Breast epithelium (tissue), 4 donors: ENCODE measurements around the gene KCNH5. TPM values are rescaled to one million over a fixed set of nuclear protein-coding genes. Genes with fewer than 3 reads are reported as not detected.

Source experiments
- DNase-seq, 2 donors: peaks; one replicate each; pipeline ENCODE4 v3.0.0-alpha.2; 2019; ENCODE audit warnings: low spot score in 2 of 2
- H3K27ac ChIP-seq, 2 donors: fragments of 200-600 bp; sonication (generic) in 1 of 2; one replicate each; pipeline ENCODE4 v1.5.1; 2016 to 2019; ENCODE audit warnings: mild to moderate bottlenecking in 1 of 2
- H3K27me3 ChIP-seq, 2 donors: fragments of 200-600 bp; sonication (generic) in 1 of 2; one replicate each; pipeline versions ENCODE4 v1.5.1 to v1.6.0; 2017 to 2019; ENCODE audit warnings: control low read depth in 1 of 2, mild to moderate bottlenecking in 1 of 2
- H3K36me3 ChIP-seq: fragments of 200-600 bp; one replicate; pipeline ENCODE4 v1.5.1; 2019
- H3K4me1 ChIP-seq, 2 donors: fragments of 200-600 bp; sonication (generic); one replicate each; pipeline ENCODE4 v1.5.1; 2016 to 2019; ENCODE audit warnings: control low read depth in 1 of 2
- H3K4me3 ChIP-seq, 3 donors: fragments of 200-600 bp; sonication (generic); 1 replicate in 2 of 3; 2 replicates in 1 of 3; pipeline ENCODE4 v1.5.1; 2016 to 2019; ENCODE audit warnings: mild to moderate bottlenecking in 3 of 3, moderate library complexity in 2 of 3
- H3K9me3 ChIP-seq, 2 donors: fragments of 200-600 bp; sonication (generic) in 1 of 2; one replicate each; pipeline ENCODE4 v1.5.1; 2016 to 2019; ENCODE audit warnings: control low read depth in 1 of 2
- POLR2A ChIP-seq: fragments of 450-650 bp; IDR thresholded peaks from one replicate; pipeline ENCODE4 v1.6.1; 2016; ENCODE audit warnings: antibody characterized with exemption, mild to moderate bottlenecking, moderate library complexity
- POLR2AphosphoS5 ChIP-seq, 3 donors: sonication (generic); formaldehyde crosslinking; IDR thresholded peaks; one replicate each; pipeline ENCODE4 v1.6.1; 2017; ENCODE audit warnings: antibody characterized with exemption in 3 of 3
- intact Hi-C: fragments of 100-400 bp; cut with DNase I; formaldehyde crosslinking; loops from one replicate; pipeline ENCODE4 v1.15.1; 2023; ENCODE audit warnings: low total_unique reads
- total RNA-seq, 3 donors: library from RNA; depleted of rRNA; stranded (reverse); fragments of >200 nt; gene quantifications; one replicate each; pipeline ENCODE4 v1.1.0, GENCODE V29; 2016
- TF ChIP-seq, protein P1 (sequence below), 3 donors: fragments of 450-650 bp; IDR thresholded peaks; one replicate each; pipeline ENCODE4 v1.5.1; 2016 to 2017; ENCODE audit warnings: antibody characterized with exemption in 3 of 3, mild to moderate bottlenecking in 3 of 3, moderate library complexity in 3 of 3

Gene KCNH5
- total RNA-seq, 3 donors from 2014 or later, result 0.33 to 0.88 TPM; not detected in 1

DNA sequence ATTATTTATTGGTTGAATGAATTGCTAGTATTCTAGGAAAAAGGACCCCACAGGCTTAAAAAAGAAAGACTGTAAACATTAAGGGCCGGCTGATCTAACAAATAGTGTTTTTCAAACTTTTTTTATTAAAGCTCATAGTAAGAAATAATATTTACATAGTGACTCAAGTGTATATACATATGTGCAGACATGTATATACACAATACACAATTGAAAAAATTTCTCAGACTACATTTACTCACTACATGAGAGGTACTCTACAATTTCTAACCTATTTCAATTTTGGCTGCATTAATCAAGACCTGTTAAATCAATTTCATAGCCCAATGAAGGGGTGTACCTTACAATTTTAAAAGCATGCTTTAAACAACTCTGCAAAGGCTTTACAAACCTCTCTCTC, 17.5 kb downstream of the KCNH5 start:
- Histone ChIP-seq H3K4me1 (no peaks in the 10 kb centered on the region), H3K36me3 (no peaks in the 10 kb centered on the region), H3K9me3 (no peaks in the 10 kb centered on the region), H3K27ac (no peak overlapping the region), H3K4me3 (no peak overlapping the region), H3K27me3 (no peaks in the 10 kb centered on the region)
- intact Hi-C loops, result no loop called here
- DNase-seq, result no peak
- TF ChIP-seq, protein P1, sequence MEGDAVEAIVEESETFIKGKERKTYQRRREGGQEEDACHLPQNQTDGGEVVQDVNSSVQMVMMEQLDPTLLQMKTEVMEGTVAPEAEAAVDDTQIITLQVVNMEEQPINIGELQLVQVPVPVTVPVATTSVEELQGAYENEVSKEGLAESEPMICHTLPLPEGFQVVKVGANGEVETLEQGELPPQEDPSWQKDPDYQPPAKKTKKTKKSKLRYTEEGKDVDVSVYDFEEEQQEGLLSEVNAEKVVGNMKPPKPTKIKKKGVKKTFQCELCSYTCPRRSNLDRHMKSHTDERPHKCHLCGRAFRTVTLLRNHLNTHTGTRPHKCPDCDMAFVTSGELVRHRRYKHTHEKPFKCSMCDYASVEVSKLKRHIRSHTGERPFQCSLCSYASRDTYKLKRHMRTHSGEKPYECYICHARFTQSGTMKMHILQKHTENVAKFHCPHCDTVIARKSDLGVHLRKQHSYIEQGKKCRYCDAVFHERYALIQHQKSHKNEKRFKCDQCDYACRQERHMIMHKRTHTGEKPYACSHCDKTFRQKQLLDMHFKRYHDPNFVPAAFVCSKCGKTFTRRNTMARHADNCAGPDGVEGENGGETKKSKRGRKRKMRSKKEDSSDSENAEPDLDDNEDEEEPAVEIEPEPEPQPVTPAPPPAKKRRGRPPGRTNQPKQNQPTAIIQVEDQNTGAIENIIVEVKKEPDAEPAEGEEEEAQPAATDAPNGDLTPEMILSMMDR (IDR thresholded peaks at IDR 0.05), result no peak
- TF ChIP-seq POLR2AphosphoS5 (IDR thresholded peaks at IDR 0.05), result no peak
- no peak for TF ChIP-seq POLR2A

DNA sequence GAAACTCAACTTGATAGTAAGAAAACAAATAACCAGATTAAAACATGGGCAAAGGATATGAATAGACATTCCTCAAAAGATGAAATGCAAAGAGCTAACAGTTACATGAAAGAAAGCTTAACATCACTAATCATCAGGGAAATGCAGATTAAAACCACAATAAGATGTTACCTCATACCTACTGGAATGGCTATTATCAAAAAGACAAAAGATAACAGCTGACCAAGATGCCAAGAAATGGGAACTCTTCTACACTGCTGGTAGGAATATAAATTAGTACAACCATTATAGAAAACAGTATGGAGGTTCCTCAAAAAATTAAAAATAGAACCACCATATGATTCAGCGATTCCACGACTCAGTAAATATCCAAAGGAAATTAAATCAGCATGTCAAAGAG, 18.8 kb downstream of the KCNH5 start:
- no peaks in the 10 kb centered on the region for H3K4me1 ChIP-seq
- TF ChIP-seq, protein P1 (IDR thresholded peaks at IDR 0.05), result no peak
- TF ChIP-seq POLR2AphosphoS5 (IDR thresholded peaks at IDR 0.05) (no peak), POLR2A (no peak)
- H3K27ac ChIP-seq, result no peak overlapping the region
- H3K9me3 ChIP-seq, result no peaks in the 10 kb centered on the region
- no peaks in the 10 kb centered on the region for H3K36me3 ChIP-seq
- intact Hi-C loops, result no loop called here
- H3K4me3 ChIP-seq, result no peak overlapping the region
- no peaks in the 10 kb centered on the region for H3K27me3 ChIP-seq
- DNase-seq, result no peak

DNA sequence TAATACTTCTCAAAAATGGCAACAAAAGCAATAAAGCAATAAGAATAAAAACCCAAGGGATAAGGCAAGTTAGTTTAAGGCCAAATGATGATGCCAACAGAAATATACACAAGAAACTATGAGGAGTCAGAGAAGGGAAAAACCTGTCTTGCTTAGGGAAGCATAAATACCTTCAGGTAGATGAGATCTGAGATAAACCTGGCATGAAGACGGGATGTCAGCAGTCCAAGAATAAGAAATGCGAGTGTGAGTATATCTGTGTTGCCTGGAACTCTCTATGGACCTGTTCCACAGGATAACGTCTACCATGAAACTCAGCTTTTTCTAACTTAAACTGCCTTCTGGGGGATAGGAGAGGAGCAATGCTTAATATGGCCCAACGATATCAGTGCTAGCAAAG, 30.6 kb downstream of the KCNH5 start:
- TF ChIP-seq POLR2AphosphoS5 (IDR thresholded peaks at IDR 0.05), result no peak
- Histone ChIP-seq H3K27me3 (no peaks in the 10 kb centered on the region), H3K9me3 (no peaks in the 10 kb centered on the region), H3K27ac (no peak overlapping the region), H3K36me3 (no peaks in the 10 kb centered on the region), H3K4me3 (no peak overlapping the region), H3K4me1 (no peaks in the 10 kb centered on the region)
- no peak for DNase-seq
- intact Hi-C loops, result no loop called here

DNA sequence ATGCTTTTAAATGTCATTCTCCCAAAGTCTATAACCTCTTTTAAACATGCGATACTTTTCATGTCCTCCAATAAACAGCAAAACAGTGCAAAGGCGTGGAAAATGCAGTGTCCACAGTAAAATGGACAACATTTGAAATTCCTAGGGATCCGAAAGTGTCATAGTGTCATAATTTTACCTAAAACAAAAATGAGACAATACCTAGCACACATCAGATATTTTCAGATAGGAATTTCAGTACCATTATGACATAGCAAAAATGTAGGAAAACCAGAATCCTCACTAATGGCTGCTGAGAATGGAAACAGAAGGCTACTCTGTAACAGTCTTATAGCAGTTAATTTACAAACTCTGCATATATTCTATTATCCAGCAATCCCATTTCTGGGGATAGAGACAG, 33.1 kb downstream of the KCNH5 start:
- no peak for TF ChIP-seq POLR2AphosphoS5 (IDR thresholded peaks at IDR 0.05)
- TF ChIP-seq, protein P1 (IDR thresholded peaks at IDR 0.05), result no peak
- no peak for TF ChIP-seq POLR2A
- intact Hi-C loops, result no loop called here
- H3K36me3 ChIP-seq, result no peaks in the 10 kb centered on the region

DNA sequence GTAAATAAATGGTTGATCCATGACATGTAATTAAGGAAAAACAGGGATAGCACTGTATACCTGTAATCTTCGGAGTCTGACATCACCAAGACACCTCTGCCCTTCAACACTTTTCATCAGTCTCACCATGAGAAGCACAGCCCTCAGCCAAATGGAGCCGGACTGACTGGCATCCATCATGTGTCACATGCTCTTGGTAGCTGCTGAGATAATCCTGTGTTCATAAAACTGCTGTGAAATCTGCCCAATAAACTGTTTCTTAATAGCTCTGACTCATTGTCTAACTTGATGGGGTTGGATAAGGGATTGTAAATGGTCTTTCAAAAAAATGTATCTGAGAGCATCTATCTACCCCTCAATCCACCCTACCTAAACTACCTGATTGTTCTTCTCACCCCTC, 33.6 kb downstream of the KCNH5 start:
- no peak for DNase-seq
- no peaks in the 10 kb centered on the region for H3K9me3 ChIP-seq
- H3K27ac ChIP-seq, result no peak overlapping the region
- H3K4me1 ChIP-seq, result no peaks in the 10 kb centered on the region
- no peaks in the 10 kb centered on the region for H3K36me3 ChIP-seq
- no peak overlapping the region for H3K4me3 ChIP-seq
- intact Hi-C loops, result no loop called here
- no peaks in the 10 kb centered on the region for H3K27me3 ChIP-seq
- TF ChIP-seq POLR2AphosphoS5 (IDR thresholded peaks at IDR 0.05), result no peak

More for the DNA sequence above, 33.1 kb downstream of the KCNH5 start:
- no peaks in the 10 kb centered on the region for H3K9me3 ChIP-seq
- DNase-seq, result no peak
- H3K27ac ChIP-seq, result no peak overlapping the region
- no peaks in the 10 kb centered on the region for H3K4me1 ChIP-seq
- H3K4me3 ChIP-seq, result no peak overlapping the region
- H3K27me3 ChIP-seq, result no peaks in the 10 kb centered on the region

DNA sequence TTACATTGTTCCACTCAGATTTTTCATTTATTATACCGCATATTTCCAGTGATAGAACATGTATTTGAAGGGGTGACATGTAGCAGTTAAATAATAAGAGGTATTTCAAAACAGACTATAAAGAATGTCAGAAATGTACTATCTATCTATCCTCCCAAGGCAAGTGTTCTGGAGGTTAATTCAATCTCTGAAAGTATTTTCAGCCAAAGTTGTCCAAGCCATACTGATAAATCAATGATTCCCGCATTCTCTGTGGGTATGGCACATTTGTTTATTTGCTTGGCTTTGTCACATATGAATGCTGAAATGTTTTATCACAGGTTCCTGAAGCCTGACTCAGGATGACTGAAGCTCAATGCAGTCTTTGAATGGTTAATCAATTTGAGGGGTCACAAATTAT, 35.8 kb downstream of the KCNH5 start:
- no peaks in the 10 kb centered on the region for H3K9me3 ChIP-seq
- no peak overlapping the region for H3K27ac ChIP-seq
- TF ChIP-seq, protein P1 (IDR thresholded peaks at IDR 0.05), result no peak
- TF ChIP-seq POLR2A, result no peak
- TF ChIP-seq POLR2AphosphoS5 (IDR thresholded peaks at IDR 0.05), result no peak
- no peaks in the 10 kb centered on the region for H3K27me3 ChIP-seq
- no peak overlapping the region for H3K4me3 ChIP-seq
- no peaks in the 10 kb centered on the region for H3K36me3 ChIP-seq
- intact Hi-C loops, result no loop called here
- no peak for DNase-seq
- no peaks in the 10 kb centered on the region for H3K4me1 ChIP-seq
